ENCODE data around the gene RXRB.

The RXRB gene

GRCh38 chr6:33171880-33172687, 28.4 kb downstream of the RXRB start:
- ChIA-PET CTCF (interaction anchor here (0.6 to 1.9 kb wide), 19 partner anchors 10 to 304 kb away, joined by 3 to 9 read pairs (median 3); no protein-coding TSS in a partner anchor), POLR2A (interaction anchor here (0.6 to 0.9 kb wide), 3 partner anchors 127 to 312 kb away, joined by 3 to 5 read pairs (median 4); partner anchors contain the start of gene RGL2)
- Histone ChIP-seq H3K4me3 (ENCODE audit: low read depth, low read length) (no peak overlapping the region), H3K9me3 (ENCODE audit: control insufficient read depth, insufficient read depth, low read depth, low read length) (no peaks in the 10 kb centered on the region), H3K27ac (ENCODE audit: extremely low read depth, low read depth, low read length) (no peak overlapping the region), H3K36me3 (ENCODE audit: control insufficient read depth in 2 of 2, insufficient read depth in 1 of 2, low read length in 2 of 2) (no peaks in the 10 kb centered on the region), H3K4me1 (ENCODE audit: control insufficient read depth, insufficient read depth, low read length) (no peaks in the 10 kb centered on the region)
- TF ChIP-seq ZNF302 (tag by site-specific recombination; IDR thresholded peaks at IDR 0.05; ENCODE audit: low read depth) (no peak), ZNF837 (tag by site-specific recombination; IDR thresholded peaks at IDR 0.05) (no peak), PATZ1 (tag by site-specific recombination; IDR thresholded peaks at IDR 0.05) (no peak), GLIS1 (tag by site-specific recombination; IDR thresholded peaks at IDR 0.05) (peak; percentile 20; the same call in 1 of the 2 replicates)

GRCh38 chr6:33171016-33171879, 29.2 kb downstream of the RXRB start:
- no peaks in the 10 kb centered on the region for H3K9me3 ChIP-seq (ENCODE audit: control insufficient read depth, insufficient read depth, low read depth, low read length)
- no peak overlapping the region for H3K4me3 ChIP-seq (ENCODE audit: low read depth, low read length)
- no peak for TF ChIP-seq ZNF501 (tag by site-specific recombination; IDR thresholded peaks at IDR 0.05)
- TF ChIP-seq EGR2 (tag by site-specific recombination; IDR thresholded peaks at IDR 0.05; ENCODE audit: low read depth): no peak
- no peak for TF ChIP-seq ZNF777 (tag by site-specific recombination; IDR thresholded peaks at IDR 0.05; ENCODE audit: borderline replicate concordance)
- peak; percentile 96 for TF ChIP-seq BCL11A (tag by site-specific recombination; IDR thresholded peaks at IDR 0.05; ENCODE audit: low read depth)
- no peak for TF ChIP-seq ZIC2 (tag by site-specific recombination; IDR thresholded peaks at IDR 0.05)
- TF ChIP-seq BCL11B (tag by site-specific recombination; IDR thresholded peaks at IDR 0.05; ENCODE audit: low read depth): peak; percentile 95
- no peak for TF ChIP-seq ZNF148 (tag by site-specific recombination; IDR thresholded peaks at IDR 0.05; ENCODE audit: borderline replicate concordance)
- no peak for TF ChIP-seq ZBTB1 (tag by site-specific recombination; IDR thresholded peaks at IDR 0.05)
- POLR2A ChIA-PET: interaction anchor here (0.6 to 0.7 kb wide), 2 partner anchors 127 to 311 kb away, joined by 4 to 5 read pairs; partner anchors contain the start of gene RGL2
- H3K4me1 ChIP-seq (ENCODE audit: control insufficient read depth, insufficient read depth, low read length): no peaks in the 10 kb centered on the region
- CTCF ChIA-PET: interaction anchor here (0.6 to 1.5 kb wide), 3 partner anchors 9 to 332 kb away, joined by 3 to 9 read pairs (median 4); no protein-coding TSS in a partner anchor
- H3K36me3 ChIP-seq (ENCODE audit: control insufficient read depth in 2 of 2, insufficient read depth in 1 of 2, low read length in 2 of 2): no peaks in the 10 kb centered on the region
- H3K27ac ChIP-seq (ENCODE audit: extremely low read depth, low read depth, low read length): no peak overlapping the region

- ChIA-PET CTCF (interaction anchor here (0.6 kb wide), 1 partner anchor 331 kb away, joined by 4 read pairs; no protein-coding TSS in a partner anchor), POLR2A (no interaction called here)
Measured at GRCh38 chr6:33170176-33171015, 30.1 kb downstream of the RXRB start.

More at GRCh38 chr6:33170176-33171015, 30.1 kb downstream of the RXRB start:
- no peaks in the 10 kb centered on the region for H3K9me3 ChIP-seq (ENCODE audit: control insufficient read depth, insufficient read depth, low read depth, low read length)
- no peak for TF ChIP-seq ZNF341 (tag by site-specific recombination; IDR thresholded peaks at IDR 0.05; ENCODE audit: low read depth)
- no peak overlapping the region for H3K4me3 ChIP-seq (ENCODE audit: low read depth, low read length)
- H3K27ac ChIP-seq (ENCODE audit: extremely low read depth, low read depth, low read length): no peak overlapping the region
- no peaks in the 10 kb centered on the region for H3K36me3 ChIP-seq (ENCODE audit: control insufficient read depth in 2 of 2, insufficient read depth in 1 of 2, low read length in 2 of 2)
- H3K4me1 ChIP-seq (ENCODE audit: control insufficient read depth, insufficient read depth, low read length): no peaks in the 10 kb centered on the region
